AG09309 (cell line): ENCODE data around the gene MAPK8IP1.

Experiments used
- DNase-seq: peaks from one replicate; pipeline ENCODE4 v3.0.0-alpha.2; 2010; ENCODE audit warnings: low read depth
- H3K4me3 ChIP-seq: 2 replicates; pipeline ENCODE4 v1.5.1; 2011; ENCODE audit warnings: mild to moderate bottlenecking, low read depth, low read length, moderate library complexity; ENCODE audit not compliant: control insufficient read depth
- CTCF ChIP-seq: IDR thresholded peaks from 2 replicates; pipeline ENCODE4 v1.5.1; 2011; ENCODE audit warnings: mild to moderate bottlenecking, low read depth, low read length, inconsistent platforms; ENCODE audit not compliant: insufficient read depth, control insufficient read depth; ENCODE audit errors: missing control alignments

The MAPK8IP1 gene

GRCh38 chr11:45846974-45847910, 38.2 kb upstream of the MAPK8IP1 start, which contains the start of gene CRY2:
Gene CRY2 (plus strand): TSS chr11:45847475. CDS start chr11:45847491, 16 bp downstream.
- no peak for TF ChIP-seq CTCF
- DNase-seq, result peak; percentile 91
- peak within 1 kb of the TSS; percentile 99 for H3K4me3 ChIP-seq

GRCh38 chr11:45847911-45848316, 37.5 kb upstream of the MAPK8IP1 start:
- peak; percentile 25 for DNase-seq
- H3K4me3 ChIP-seq, result peak overlapping the region; percentile 99
- peak; percentile 31 for TF ChIP-seq CTCF

- H3K4me3 ChIP-seq, result peak overlapping the region; percentile 99
- DNase-seq, result no peak
- no peak for TF ChIP-seq CTCF
Observed at GRCh38 chr11:45848654-45849081, 36.8 kb upstream of the MAPK8IP1 start.

GRCh38 chr11:45850446-45850845, 35.0 kb upstream of the MAPK8IP1 start:
- no peak for TF ChIP-seq CTCF
- DNase-seq, result no peak
- no peak overlapping the region for H3K4me3 ChIP-seq

GRCh38 chr11:45851228-45851627, 34.2 kb upstream of the MAPK8IP1 start:
- TF ChIP-seq CTCF, result no peak
- H3K4me3 ChIP-seq, result no peak overlapping the region
- no peak for DNase-seq

GRCh38 chr11:45852018-45852711, 33.3 kb upstream of the MAPK8IP1 start:
- no peak overlapping the region for H3K4me3 ChIP-seq
- TF ChIP-seq CTCF, result no peak
- DNase-seq, result no peak
